Panc1 (cell line): ENCODE measurements around the gene SCO2. TPM values are rescaled to one million over a fixed set of nuclear protein-coding genes. Genes with fewer than 3 reads are reported as not detected.

Experiments
- ATAC-seq: fragments of 200-7000 bp; cut with Tn5 transposase; 2 replicates; pipeline ENCODE4 v1.9.1; 2020; ENCODE audit warnings: mild to moderate bottlenecking, moderate library complexity
- BruUV-seq: library from RNA; stranded (reverse); fragments of 400-500 nt; replicated peaks from 2 replicates; lab custom pipeline; 2021; lab: Mats Ljungman, UMichigan
- CTCF ChIA-PET: fragments of 300-600 bp; sonication (Branson Sonifier 250); formaldehyde crosslinking; loops from one replicate; lab custom pipeline; 2022; ENCODE audit warnings: antibody characterized with exemption; lab: Charles Lee
- POLR2A ChIA-PET: fragments of 300-600 bp; sonication (Branson Sonifier 250); formaldehyde crosslinking; loops from one replicate; lab custom pipeline; 2022; ENCODE audit warnings: antibody characterized with exemption; lab: Charles Lee
- DNase-seq: peaks from one replicate; pipeline ENCODE4 v3.0.0-alpha.2; 2010; ENCODE audit warnings: low read depth, low spot score
- H3K27ac ChIP-seq: 2 replicates; pipeline ENCODE4 v1.5.1; 2011; ENCODE audit warnings: mild to moderate bottlenecking, low read length, inconsistent platforms
- H3K27me3 ChIP-seq: fragments of 200-500 bp; sonication (Bioruptor generic); 2 replicates; pipeline ENCODE4 v1.6.0; 2014; ENCODE audit warnings: low read length, inconsistent platforms; ENCODE audit not compliant: control insufficient read depth, insufficient read depth
- H3K36me3 ChIP-seq: fragments of 200-500 bp; sonication (Bioruptor generic); 2 replicates; pipeline ENCODE4 v1.5.1; 2014; ENCODE audit warnings: inconsistent platforms, mild to moderate bottlenecking, low read length, moderate library complexity; ENCODE audit not compliant: control insufficient read depth, insufficient read depth
- H3K4me1 ChIP-seq: 2 replicates; pipeline ENCODE4 v1.5.1; 2011; ENCODE audit warnings: inconsistent platforms, mild to moderate bottlenecking, low read length, moderate library complexity; ENCODE audit not compliant: control insufficient read depth, insufficient read depth
- H3K4me3 ChIP-seq, 2 experiments: 2 replicates each; pipeline ENCODE4 v1.5.1; 2011 to 2012; ENCODE audit warnings: low read depth in 2 of 2, low read length in 2 of 2, mild to moderate bottlenecking in 2 of 2, inconsistent platforms in 1 of 2, moderate library complexity in 1 of 2
- H3K9me3 ChIP-seq: fragments of 200-500 bp; sonication (Bioruptor generic); 2 replicates; pipeline ENCODE4 v1.5.1; 2014; ENCODE audit warnings: low read depth, mild to moderate bottlenecking, inconsistent platforms, low read length, moderate library complexity; ENCODE audit not compliant: control insufficient read depth, insufficient read depth
- CTCF ChIP-seq: fragments of 450-650 bp; IDR thresholded peaks from 2 replicates; pipeline ENCODE4 v1.5.1; 2017; ENCODE audit warnings: mild to moderate bottlenecking
- POLR2AphosphoS5 ChIP-seq: IDR thresholded peaks from 2 replicates; pipeline ENCODE4 v1.6.1; 2012; ENCODE audit warnings: mild to moderate bottlenecking, low read depth, low read length, moderate library complexity
- REST ChIP-seq, 2 experiments: IDR thresholded peaks; 2 replicates each; pipeline ENCODE4 v1.6.1; 2011 to 2012; ENCODE audit warnings: low read depth in 2 of 2, control low read depth in 1 of 2, low read length in 1 of 2, mild to moderate bottlenecking in 1 of 2, moderate library complexity in 1 of 2; ENCODE audit not compliant: insufficient read depth in 1 of 2
- SIN3A ChIP-seq: IDR thresholded peaks from 2 replicates; pipeline ENCODE4 v1.6.1; 2012; ENCODE audit warnings: low read depth, mild to moderate bottlenecking, low read length, moderate library complexity, borderline replicate concordance; ENCODE audit not compliant: insufficient read depth
- TCF7L2 ChIP-seq: IDR thresholded peaks from 2 replicates; pipeline ENCODE4 v1.6.1; 2011; ENCODE audit warnings: mild to moderate bottlenecking, low read depth, low read length, inconsistent platforms
- in situ Hi-C: cut with HindIII; loops from 2 replicates; pipeline ENCODE4 v1.10.0; 2016; ENCODE audit warnings: low sequenced_read_pairs, low pct_unique_long_range_greater_than_20kb
- intact Hi-C: fragments of 100-400 bp; cut with micrococcal nuclease; formaldehyde crosslinking; loops from one replicate; pipeline ENCODE4 v1.10.0; 2022; ENCODE audit not compliant: unreplicated experiment
- total RNA-seq: library from RNA; stranded (reverse); gene quantifications from one replicate; pipeline ENCODE4 v1.2.1, GENCODE V29; 2021; ENCODE audit not compliant: unreplicated experiment

The SCO2 gene
- total RNA-seq, 1 experiment from 2014 or later, result 14.2 TPM

- H3K27ac ChIP-seq, result no peak overlapping the region
- BruUV-seq, result no TSS peak
- no peak for TF ChIP-seq TCF7L2
- no peak for TF ChIP-seq REST (IDR thresholded peaks at IDR 0.05; ENCODE audit: insufficient read depth in 1 of 2, low read depth in 2 of 2, low read length in 1 of 2)
- no peak for TF ChIP-seq POLR2AphosphoS5
- TF ChIP-seq CTCF, result no peak
- TF ChIP-seq SIN3A, result no peak
- ChIA-PET CTCF (no interaction called here), POLR2A (no interaction called here)
- no peaks in the 10 kb centered on the region for H3K9me3 ChIP-seq
- no peak overlapping the region for H3K4me3 ChIP-seq
- no peaks in the 10 kb centered on the region for H3K36me3 ChIP-seq
- H3K27me3 ChIP-seq, result no peaks in the 10 kb centered on the region
- no peak for DNase-seq
- H3K4me1 ChIP-seq, result no peaks in the 10 kb centered on the region
- in situ Hi-C loops, result no loop called here
- intact Hi-C loops, result no loop called here
- no peak for ATAC-seq
Measured at GRCh38 chr22:50516068-50516467, 9.3 kb downstream of the SCO2 start.

GRCh38 chr22:50513175-50513574 lies 12.2 kb downstream of the SCO2 start:
- ChIA-PET POLR2A (no interaction called here), CTCF (no interaction called here)
- Histone ChIP-seq H3K36me3 (no peaks in the 10 kb centered on the region; the same call in 1 of the 2 replicates), H3K27me3 (no peaks in the 10 kb centered on the region), H3K4me1 (peaks cover 5% of the 10 kb centered on the region), H3K27ac (no peak overlapping the region), H3K9me3 (no peaks in the 10 kb centered on the region), H3K4me3 (no peak overlapping the region)
- DNase-seq (no peak), ATAC-seq (no peak)
- TF ChIP-seq TCF7L2 (no peak), CTCF (no peak), REST (IDR thresholded peaks at IDR 0.05; ENCODE audit: insufficient read depth in 1 of 2, low read depth in 2 of 2, low read length in 1 of 2) (no peak), SIN3A (no peak), POLR2AphosphoS5 (no peak)
- no TSS peak for BruUV-seq
- intact Hi-C loops, result no loop called here
- in situ Hi-C loops, result no loop called here
